ENCODE results near the gene STARD8. TPM values are rescaled to one million over a fixed set of nuclear protein-coding genes. Genes with fewer than 3 reads are reported as not detected.

The STARD8 gene
- total RNA-seq, 1 donor from 2014 or later = 0.11 TPM

GRCh38 chrX:68723491-68724155, 76.2 kb downstream of the STARD8 start:
- CTCF ChIA-PET = no interaction called here
- no peak overlapping the region for H3K4me3 Mint-ChIP-seq
- no peaks in the 10 kb centered on the region for H3K9me3 Mint-ChIP-seq
- POLR2A ChIA-PET = no interaction called here
- no peak overlapping the region for H3K27ac Mint-ChIP-seq
- intact Hi-C loops (cut with micrococcal nuclease) = no loop called here
- H3K27me3 Mint-ChIP-seq = no peaks in the 10 kb centered on the region
- ATAC-seq (ENCODE audit: low read depth) (no peak), DNase-seq (no peak)
- no peaks in the 10 kb centered on the region for H3K36me3 Mint-ChIP-seq (ENCODE audit: low read depth)
- no peaks in the 10 kb centered on the region for H3K4me1 Mint-ChIP-seq
- no peak for TF ChIP-seq CTCF (IDR thresholded peaks at IDR 0.05)

- no peaks in the 10 kb centered on the region for H3K27me3 Mint-ChIP-seq
- TF ChIP-seq CTCF (IDR thresholded peaks at IDR 0.05) = no peak
- CTCF ChIA-PET = no interaction called here
- no peak overlapping the region for H3K4me3 Mint-ChIP-seq
- DNase-seq = no peak
- no peaks in the 10 kb centered on the region for H3K9me3 Mint-ChIP-seq
- ATAC-seq (ENCODE audit: low read depth) = no peak
- POLR2A ChIA-PET = no interaction called here
- no peaks in the 10 kb centered on the region for H3K36me3 Mint-ChIP-seq (ENCODE audit: low read depth)
- H3K4me1 Mint-ChIP-seq = no peaks in the 10 kb centered on the region
- no peak overlapping the region for H3K27ac Mint-ChIP-seq
- intact Hi-C loops (cut with micrococcal nuclease) = no loop called here
These were observed 77.1 kb downstream of the STARD8 start for GRCh38 chrX:68724531-68725020.

GRCh38 chrX:68725756-68726365, 78.4 kb downstream of the STARD8 start:
- no peak for DNase-seq
- intact Hi-C loops (cut with micrococcal nuclease) = no loop called here
- no peak overlapping the region for H3K27ac Mint-ChIP-seq
- ChIA-PET POLR2A (no interaction called here), CTCF (no interaction called here)
- no peaks in the 10 kb centered on the region for H3K9me3 Mint-ChIP-seq
- ATAC-seq (ENCODE audit: low read depth) = no peak
- H3K4me3 Mint-ChIP-seq = no peak overlapping the region
- H3K4me1 Mint-ChIP-seq = no peaks in the 10 kb centered on the region
- no peaks in the 10 kb centered on the region for H3K27me3 Mint-ChIP-seq
- TF ChIP-seq CTCF (IDR thresholded peaks at IDR 0.05) = no peak
- H3K36me3 Mint-ChIP-seq (ENCODE audit: low read depth) = no peaks in the 10 kb centered on the region

- intact Hi-C loops (cut with micrococcal nuclease) = no loop called here
These were observed 78.9 kb downstream of the STARD8 start for GRCh38 chrX:68726366-68726765.

More at GRCh38 chrX:68726366-68726765, 78.9 kb downstream of the STARD8 start:
- TF ChIP-seq CTCF (IDR thresholded peaks at IDR 0.05) = no peak
- H3K4me1 Mint-ChIP-seq = no peaks in the 10 kb centered on the region
- no peak overlapping the region for H3K4me3 Mint-ChIP-seq
- DNase-seq (no peak), ATAC-seq (ENCODE audit: low read depth) (no peak)
- H3K9me3 Mint-ChIP-seq = no peaks in the 10 kb centered on the region
- no peak overlapping the region for H3K27ac Mint-ChIP-seq
- ChIA-PET POLR2A (no interaction called here), CTCF (no interaction called here)
- no peaks in the 10 kb centered on the region for H3K27me3 Mint-ChIP-seq
- H3K36me3 Mint-ChIP-seq (ENCODE audit: low read depth) = no peaks in the 10 kb centered on the region

Data from activated B cell treated with CpG ODN at 0.5 μM for 24 hours (primary cell).